GM23248 (cell line): ENCODE data around the gene CNTNAP4.

ENCODE experiments used
- EZH2 ChIP-seq: fragments of 200-600 bp; sonication (generic); IDR thresholded peaks from 2 replicates; pipeline ENCODE4 v1.6.1; 2018; ENCODE audit warnings: antibody characterized with exemption, mild to moderate bottlenecking; ENCODE audit not compliant: insufficient read depth, poor library complexity, severe bottlenecking
- EZH2phosphoT487 ChIP-seq: fragments of 200-600 bp; sonication (generic); IDR thresholded peaks from 2 replicates; pipeline ENCODE4 v1.6.1; 2018; ENCODE audit warnings: antibody characterized with exemption, moderate library complexity, mild to moderate bottlenecking, low read depth; ENCODE audit not compliant: insufficient read depth

- TF ChIP-seq EZH2phosphoT487 = no peak
- no peak for TF ChIP-seq EZH2
Observed at GRCh38 chr16:76446251-76446650, 169.1 kb downstream of the CNTNAP4 start.
